ENCODE measurements around the gene SRP54. TPM values are rescaled to one million over a fixed set of nuclear protein-coding genes. Genes with fewer than 3 reads are reported as not detected.

SRP54 gene
- total and polyA plus RNA-seq, 2 donors (not counting 3 experiments of a cell fraction or from before 2014, with no cell fraction given): 32.8 to 63.7 TPM

DNA sequence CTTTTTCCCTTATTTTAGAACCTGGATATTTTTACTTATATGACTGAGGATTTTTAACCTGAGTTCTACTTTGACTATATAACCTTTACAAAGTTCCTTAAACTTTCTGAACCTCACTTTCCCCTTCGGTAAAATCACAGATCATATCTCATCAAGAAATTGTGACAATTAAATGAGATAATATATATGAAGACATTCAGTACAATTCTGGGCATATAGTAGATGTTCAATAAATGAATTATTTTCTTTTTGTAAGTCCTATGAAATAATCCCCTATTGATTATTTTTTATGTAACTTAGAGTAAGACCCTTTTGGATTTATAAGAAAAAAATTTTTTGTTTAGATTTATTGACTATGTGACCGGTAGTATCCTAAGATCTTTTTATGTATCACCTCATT is 45.6 kb downstream of the SRP54 start:
- FAIRE-seq (no peak), DNase-seq (ENCODE audit: low read depth, low spot score) (no peak)
- Histone ChIP-seq H3K79me2 (ENCODE audit: control insufficient read depth, insufficient read depth, low read length) (no peaks in the 10 kb centered on the region), H3K9me3 (replicated peaks; ENCODE audit: control insufficient read depth, insufficient read depth, low read length) (no peaks in the 10 kb centered on the region), H3K4me3 (replicated peaks in 1 of 3; ENCODE audit: insufficient read depth in 1 of 3, low read depth in 1 of 3, low read length in 3 of 3) (no peak overlapping the region), H3K36me3 (ENCODE audit: control insufficient read depth in 2 of 2, extremely low read depth in 1 of 2, insufficient read depth in 2 of 2, low read length in 2 of 2) (peaks cover 2 to 4% of the 10 kb centered on the region in 2 experiments), H3K27me3 (ENCODE audit: control insufficient read depth in 2 of 2, insufficient read depth in 2 of 2, low read length in 2 of 2) (no peaks in the 10 kb centered on the region), H2AFZ (ENCODE audit: low read depth, low read length) (no peak overlapping the region), H3K9ac (replicated peaks; ENCODE audit: extremely low read depth, insufficient read depth, low read length) (no peak overlapping the region), H3K9me1 (replicated peaks; ENCODE audit: control insufficient read depth, extremely low read depth, insufficient read depth, low read length) (no peaks in the 10 kb centered on the region), H3K4me1 (ENCODE audit: control insufficient read depth, extremely low read depth, insufficient read depth, low read length) (no peaks in the 10 kb centered on the region), H4K20me1 (replicated peaks; ENCODE audit: control insufficient read depth, extremely low read depth, insufficient read depth, low read length) (no peaks in the 10 kb centered on the region), H3K4me2 (ENCODE audit: insufficient read depth, low read length) (no peak overlapping the region), H3K27ac (ENCODE audit: insufficient read depth, low read depth, low read length) (no peak overlapping the region)
- CTCF ChIA-PET: no interaction called here
- intact Hi-C loops (cut with micrococcal nuclease): no loop called here
- dilution Hi-C loops (cut with MboI; ENCODE audit: extremely low pct_ligation_motif_present, low sequenced_read_pairs): no loop called here
- TF ChIP-seq FOS (IDR thresholded peaks at IDR 0.05; ENCODE audit: borderline replicate concordance, insufficient read depth, low read length) (no peak), GATA2 (IDR thresholded peaks at IDR 0.05; ENCODE audit: insufficient read depth, insufficient read length, low read depth, low read length) (no peak), EZH2 (IDR thresholded peaks at IDR 0.05; ENCODE audit: borderline replicate concordance, low read depth, low read length, severe bottlenecking) (no peak), POLR2A (IDR thresholded peaks at IDR 0.05; ENCODE audit: low read depth, low read length) (no peak), MYC (IDR thresholded peaks at IDR 0.05; ENCODE audit: low read depth, low read length) (no peak), POLR2AphosphoS5 (IDR thresholded peaks at IDR 0.05; ENCODE audit: insufficient read depth, low read depth, low read length) (no peak), JUN (IDR thresholded peaks at IDR 0.05; ENCODE audit: borderline replicate concordance, insufficient read depth, insufficient read length, low read depth) (no peak)
- TF ChIP-seq, protein P1, sequence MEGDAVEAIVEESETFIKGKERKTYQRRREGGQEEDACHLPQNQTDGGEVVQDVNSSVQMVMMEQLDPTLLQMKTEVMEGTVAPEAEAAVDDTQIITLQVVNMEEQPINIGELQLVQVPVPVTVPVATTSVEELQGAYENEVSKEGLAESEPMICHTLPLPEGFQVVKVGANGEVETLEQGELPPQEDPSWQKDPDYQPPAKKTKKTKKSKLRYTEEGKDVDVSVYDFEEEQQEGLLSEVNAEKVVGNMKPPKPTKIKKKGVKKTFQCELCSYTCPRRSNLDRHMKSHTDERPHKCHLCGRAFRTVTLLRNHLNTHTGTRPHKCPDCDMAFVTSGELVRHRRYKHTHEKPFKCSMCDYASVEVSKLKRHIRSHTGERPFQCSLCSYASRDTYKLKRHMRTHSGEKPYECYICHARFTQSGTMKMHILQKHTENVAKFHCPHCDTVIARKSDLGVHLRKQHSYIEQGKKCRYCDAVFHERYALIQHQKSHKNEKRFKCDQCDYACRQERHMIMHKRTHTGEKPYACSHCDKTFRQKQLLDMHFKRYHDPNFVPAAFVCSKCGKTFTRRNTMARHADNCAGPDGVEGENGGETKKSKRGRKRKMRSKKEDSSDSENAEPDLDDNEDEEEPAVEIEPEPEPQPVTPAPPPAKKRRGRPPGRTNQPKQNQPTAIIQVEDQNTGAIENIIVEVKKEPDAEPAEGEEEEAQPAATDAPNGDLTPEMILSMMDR (IDR thresholded peaks at IDR 0.05; ENCODE audit: extremely low read depth in 1 of 2, insufficient read depth in 1 of 2, low read depth in 1 of 2, low read length in 2 of 2): no peak
- TF ChIP-seq, protein P2, sequence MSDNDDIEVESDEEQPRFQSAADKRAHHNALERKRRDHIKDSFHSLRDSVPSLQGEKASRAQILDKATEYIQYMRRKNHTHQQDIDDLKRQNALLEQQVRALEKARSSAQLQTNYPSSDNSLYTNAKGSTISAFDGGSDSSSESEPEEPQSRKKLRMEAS (IDR thresholded peaks at IDR 0.05; ENCODE audit: insufficient read depth, insufficient read length): no peak
- POLR2A ChIA-PET: no interaction called here
- BruUV-seq (replicated peaks): no TSS peak
